DOHH2 (cell line): ENCODE measurements around the gene CEP131.

Experiments
- H3F3A ChIP-seq: fragments of 200-600 bp; sonication (generic), shearing (Covaris generic); 2 replicates; pipeline ENCODE4 v1.6.0; 2016; ENCODE audit warnings: antibody characterized with exemption, mild to moderate bottlenecking; ENCODE audit not compliant: control insufficient read depth, insufficient read depth
- H3K27ac ChIP-seq: fragments of 200-600 bp; sonication (generic); 2 replicates; pipeline ENCODE4 v1.5.1; 2014; ENCODE audit warnings: low read depth, mild to moderate bottlenecking, low read length, moderate library complexity
- H3K27me3 ChIP-seq: fragments of 200-600 bp; sonication (generic); 2 replicates; pipeline ENCODE4 v1.6.1; 2014; ENCODE audit warnings: mild to moderate bottlenecking, low read length, mixed read lengths; ENCODE audit not compliant: control insufficient read depth
- H3K36me3 ChIP-seq: fragments of 200-600 bp; sonication (generic); 2 replicates; pipeline ENCODE4 v1.6.1; 2014; ENCODE audit warnings: mild to moderate bottlenecking, low read length, moderate library complexity, mixed read lengths; ENCODE audit not compliant: control insufficient read depth
- H3K4me1 ChIP-seq: fragments of 200-600 bp; sonication (generic); 2 replicates; pipeline ENCODE4 v1.6.1; 2014; ENCODE audit warnings: mild to moderate bottlenecking, low read length, mixed read lengths; ENCODE audit not compliant: control insufficient read depth
- H3K4me2 ChIP-seq: fragments of 200-600 bp; sonication (generic); 2 replicates; pipeline ENCODE4 v1.6.0; 2014; ENCODE audit warnings: mild to moderate bottlenecking, low read length, moderate library complexity
- H3K4me3 ChIP-seq: fragments of 200-600 bp; sonication (generic); 2 replicates; pipeline ENCODE4 v1.5.1; 2014; ENCODE audit warnings: mild to moderate bottlenecking, low read length, mixed read lengths
- H3K79me2 ChIP-seq: fragments of 200-600 bp; sonication (generic); 2 replicates; pipeline ENCODE4 v1.6.1; 2014; ENCODE audit warnings: mild to moderate bottlenecking, low read length, mixed read lengths; ENCODE audit not compliant: control insufficient read depth
- H3K9me2 ChIP-seq: fragments of 200-600 bp; sonication (generic); replicated peaks from 2 replicates; pipeline ENCODE4 v1.6.1; 2014; ENCODE audit warnings: mild to moderate bottlenecking, low read length, mixed read lengths; ENCODE audit not compliant: control insufficient read depth
- H3K9me3 ChIP-seq: fragments of 200-600 bp; sonication (generic); 2 replicates; pipeline ENCODE4 v1.6.1; 2014; ENCODE audit warnings: antibody characterized with exemption, low read length, mixed read lengths; ENCODE audit not compliant: control insufficient read depth, insufficient read depth
- H4K20me1 ChIP-seq: fragments of 200-600 bp; sonication (generic); 2 replicates; pipeline ENCODE4 v1.6.0; 2014; ENCODE audit warnings: low read depth, mild to moderate bottlenecking, antibody characterized with exemption, low read length, moderate library complexity; ENCODE audit not compliant: control insufficient read depth, insufficient read depth
- CTCF ChIP-seq: fragments of 200-600 bp; sonication (generic); IDR thresholded peaks from one replicate; pipeline ENCODE4 v1.5.1; 2014; ENCODE audit warnings: antibody characterized with exemption, mild to moderate bottlenecking, low read depth, low read length; ENCODE audit not compliant: poor library complexity, severe bottlenecking
- EZH2phosphoT487 ChIP-seq: fragments of 200-600 bp; sonication (generic); IDR thresholded peaks from 2 replicates; pipeline ENCODE4 v1.6.1; 2017; ENCODE audit warnings: borderline replicate concordance, mild to moderate bottlenecking, antibody characterized with exemption, low read length, moderate library complexity, mixed read lengths

Gene CEP131

DNA sequence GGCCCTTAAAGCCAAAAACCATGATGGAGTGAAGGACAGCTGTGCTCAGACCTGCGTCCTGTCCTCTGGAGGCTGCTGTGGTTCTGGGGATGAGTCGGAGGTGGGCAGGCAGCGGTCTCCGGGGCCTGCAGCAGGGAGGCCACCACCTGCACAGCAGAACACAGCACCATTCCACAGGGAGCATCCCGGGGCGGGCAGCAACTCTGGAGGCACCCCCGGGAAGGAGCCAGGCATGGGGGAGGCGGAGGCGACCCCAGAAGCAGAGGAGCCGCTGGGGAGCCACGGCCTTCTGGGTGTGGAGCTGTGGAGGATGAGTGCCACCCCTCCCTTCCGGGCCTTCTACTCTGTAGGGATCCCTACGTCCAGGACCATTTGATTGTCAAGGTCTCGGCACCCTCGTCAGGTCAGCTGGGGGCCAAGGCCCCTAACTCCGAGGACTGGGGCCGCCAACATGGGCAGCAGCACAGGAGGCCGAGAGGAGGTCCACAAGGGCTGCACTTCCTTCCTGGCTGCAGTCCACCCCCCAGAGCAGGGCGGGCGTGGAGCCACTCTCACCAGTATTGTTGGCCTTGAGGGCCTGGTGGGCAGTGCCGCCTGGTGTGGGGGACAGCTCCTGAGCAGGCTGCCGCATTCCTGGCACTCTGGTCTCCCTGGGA, 23.8 kb downstream of the CEP131 start:
- Histone ChIP-seq H3K4me1 (peaks cover 6% of the 10 kb centered on the region), H3K27ac (no peak overlapping the region), H4K20me1 (no peaks in the 10 kb centered on the region), H3K9me3 (no peaks in the 10 kb centered on the region), H3K4me3 (no peak overlapping the region), H3K4me2 (no peak overlapping the region), H3K27me3 (no peaks in the 10 kb centered on the region), H3K9me2 (no peaks in the 10 kb centered on the region), H3F3A (no peaks in the 10 kb centered on the region), H3K36me3 (no peaks in the 10 kb centered on the region), H3K79me2 (no peaks in the 10 kb centered on the region)
- TF ChIP-seq CTCF = no peak
- no peak for TF ChIP-seq EZH2phosphoT487

GRCh38 chr17:81197831-81198490, 24.8 kb downstream of the CEP131 start:
- H3K27me3 ChIP-seq = no peaks in the 10 kb centered on the region
- H3K27ac ChIP-seq = no peak overlapping the region
- peaks cover 6% of the 10 kb centered on the region for H3K4me1 ChIP-seq
- TF ChIP-seq CTCF (no peak), EZH2phosphoT487 (no peak)
- H3K9me2 ChIP-seq = no peaks in the 10 kb centered on the region
- H3F3A ChIP-seq = no peaks in the 10 kb centered on the region
- no peaks in the 10 kb centered on the region for H3K9me3 ChIP-seq
- no peak overlapping the region for H3K4me3 ChIP-seq
- no peaks in the 10 kb centered on the region for H3K79me2 ChIP-seq
- no peak overlapping the region for H3K4me2 ChIP-seq
- H4K20me1 ChIP-seq = no peaks in the 10 kb centered on the region
- no peaks in the 10 kb centered on the region for H3K36me3 ChIP-seq

DNA sequence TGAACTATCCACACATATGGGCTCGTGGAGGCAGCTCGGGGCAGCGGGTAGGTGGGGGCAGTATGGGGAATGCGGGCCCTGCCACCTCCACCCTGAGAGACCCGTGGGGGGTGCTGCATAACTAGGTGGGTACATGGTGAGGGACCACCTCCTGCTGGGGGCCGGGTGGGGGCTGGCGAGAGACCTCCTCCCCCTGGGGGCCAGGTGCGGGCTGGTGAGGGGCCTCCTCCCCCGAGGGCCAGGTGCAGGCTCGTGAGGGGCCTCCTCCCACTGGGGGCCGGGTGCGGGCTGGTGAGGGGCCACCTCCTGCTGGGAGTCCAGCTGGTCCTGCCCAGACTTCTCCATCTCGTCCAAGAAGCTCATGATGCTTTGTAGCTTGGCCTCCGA, 25.4 kb downstream of the CEP131 start:
- H3K4me2 ChIP-seq = no peak overlapping the region
- H3K27ac ChIP-seq = no peak overlapping the region
- no peaks in the 10 kb centered on the region for H3K79me2 ChIP-seq
- no peaks in the 10 kb centered on the region for H3K27me3 ChIP-seq
- H4K20me1 ChIP-seq = no peaks in the 10 kb centered on the region
- no peaks in the 10 kb centered on the region for H3K36me3 ChIP-seq
- no peak for TF ChIP-seq CTCF
- TF ChIP-seq EZH2phosphoT487 = no peak
- H3K9me3 ChIP-seq = no peaks in the 10 kb centered on the region
- H3F3A ChIP-seq = no peaks in the 10 kb centered on the region
- H3K9me2 ChIP-seq = no peaks in the 10 kb centered on the region
- no peak overlapping the region for H3K4me3 ChIP-seq
- peaks cover 6% of the 10 kb centered on the region for H3K4me1 ChIP-seq
